Fibroblast of skin of left biceps (primary cell): ENCODE data around the gene UQCRC1.
A peak's percentile ranks its signal among the peaks of the same experiment; 100 is the strongest.

Experiments
- DNase-seq, 2 experiments: peaks; one replicate each; pipeline ENCODE4 v3.0.0-alpha.2; 2013; ENCODE audit warnings: low read depth in 2 of 2

Gene UQCRC1

DNA sequence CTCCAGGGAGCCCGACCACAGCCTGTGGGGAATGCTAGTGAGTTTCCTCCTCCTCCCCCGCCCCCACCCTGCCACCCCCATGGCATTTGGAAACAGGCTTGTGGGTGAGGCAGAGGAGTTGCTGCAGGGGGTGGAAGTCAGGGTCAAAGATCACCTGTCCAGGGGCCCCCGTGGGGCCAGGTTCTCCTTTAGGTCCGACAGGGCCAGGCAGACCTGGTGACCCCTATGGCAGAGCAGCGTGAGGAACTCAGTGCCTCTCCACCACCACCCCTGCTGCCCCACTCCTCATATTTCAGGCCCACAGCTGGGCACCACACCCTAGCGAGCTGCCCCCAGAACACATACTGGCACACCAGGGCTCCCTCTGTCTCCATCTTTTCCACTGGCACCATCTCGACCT, 36.9 kb downstream of the UQCRC1 start:
- DNase-seq: no peak

GRCh38 chr3:48571938-48572337, 37.5 kb downstream of the UQCRC1 start:
- DNase-seq: no peak

DNA sequence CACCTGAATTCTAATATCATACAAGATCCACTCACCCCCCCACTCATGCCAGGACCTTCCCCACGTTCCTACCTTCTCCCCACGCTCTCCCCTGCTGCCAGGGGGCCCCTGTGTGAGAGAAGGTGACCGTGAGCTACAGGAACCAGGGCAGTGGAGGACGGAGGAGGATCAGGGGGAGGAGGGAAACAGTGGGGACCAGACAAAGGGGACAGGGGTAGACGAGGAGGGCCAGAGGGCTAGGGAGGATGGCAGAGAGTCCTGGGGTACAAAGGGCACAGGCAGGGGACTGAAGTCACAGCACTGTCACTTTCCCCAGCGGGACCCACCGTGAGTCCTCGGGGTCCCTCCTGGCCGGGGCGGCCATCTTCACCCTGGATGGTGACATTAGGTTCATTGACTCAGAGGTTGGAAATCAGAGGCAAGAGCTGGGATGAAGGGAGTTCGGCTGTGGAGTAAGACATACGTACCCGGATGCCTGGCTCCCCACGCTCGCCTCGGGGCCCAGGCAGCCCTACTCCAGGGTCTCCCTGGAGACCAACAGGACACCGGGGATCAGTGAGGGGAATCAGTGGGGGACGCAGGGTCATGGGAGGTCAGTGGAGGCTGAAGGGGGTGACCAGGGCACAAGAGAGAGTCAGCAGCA, 39.5 kb downstream of the UQCRC1 start:
- no peak for DNase-seq

DNA sequence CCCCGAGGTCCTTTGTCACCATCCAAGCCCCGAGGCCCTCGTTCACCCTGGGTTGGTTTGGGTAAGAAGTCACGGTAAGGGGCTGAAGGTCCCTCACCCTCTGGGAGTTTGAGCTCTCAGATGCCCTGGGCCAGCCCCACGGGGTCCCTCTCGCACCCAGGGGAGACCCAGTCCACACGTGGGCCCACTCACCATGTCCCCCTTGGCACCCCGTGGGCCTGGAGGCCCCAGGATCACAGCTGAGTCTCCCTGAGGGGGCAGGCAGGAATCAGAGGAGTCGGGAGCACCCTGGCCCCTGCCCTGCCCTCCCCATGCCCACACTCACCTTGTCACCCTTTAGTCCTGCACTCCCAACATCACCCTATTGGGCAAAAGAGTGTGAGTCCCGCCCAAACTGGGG, 40.0 kb downstream of the UQCRC1 start:
- DNase-seq: no peak

- no peak for DNase-seq
These were observed 41.0 kb downstream of the UQCRC1 start for GRCh38 chr3:48568476-48568875.

DNA sequence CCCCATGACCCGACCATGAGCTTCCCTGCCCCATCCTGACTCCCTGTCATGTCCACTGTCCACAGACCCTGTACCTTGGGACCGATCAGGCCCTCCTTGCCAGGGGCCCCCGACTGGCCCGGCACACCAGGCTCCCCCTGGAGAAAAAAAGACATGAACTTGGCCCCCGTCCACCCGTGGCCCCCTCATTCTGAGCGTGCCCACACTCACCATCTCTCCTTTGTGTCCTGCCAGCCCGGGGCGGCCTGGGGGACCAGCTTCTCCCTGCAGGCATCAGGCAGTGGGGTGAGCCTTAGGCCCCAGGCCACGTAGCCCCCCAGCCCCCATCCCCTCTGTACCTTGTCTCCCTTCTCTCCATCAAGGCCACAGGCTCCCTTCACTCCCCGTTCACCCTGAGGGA, 41.9 kb downstream of the UQCRC1 start:
- no peak for DNase-seq

DNA sequence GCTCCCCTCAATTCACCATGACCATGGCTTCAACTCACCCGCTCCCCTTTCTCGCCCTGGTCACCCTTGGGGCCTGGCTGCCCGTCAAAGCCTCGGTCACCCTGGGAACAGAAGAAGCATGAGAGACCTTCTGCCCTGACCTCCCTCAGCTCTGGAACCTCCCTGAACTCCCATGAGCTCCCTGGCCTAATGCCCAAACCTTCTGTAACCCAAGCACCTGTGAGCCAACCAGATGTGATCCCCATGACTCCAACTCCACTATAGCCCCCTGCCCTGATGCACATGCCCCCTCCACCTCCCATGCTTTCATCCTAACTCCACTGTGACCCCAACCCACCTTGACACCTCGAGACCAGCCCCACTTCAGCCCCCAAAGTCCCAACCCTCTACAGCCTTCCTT, 42.4 kb downstream of the UQCRC1 start:
- no peak for DNase-seq

DNA sequence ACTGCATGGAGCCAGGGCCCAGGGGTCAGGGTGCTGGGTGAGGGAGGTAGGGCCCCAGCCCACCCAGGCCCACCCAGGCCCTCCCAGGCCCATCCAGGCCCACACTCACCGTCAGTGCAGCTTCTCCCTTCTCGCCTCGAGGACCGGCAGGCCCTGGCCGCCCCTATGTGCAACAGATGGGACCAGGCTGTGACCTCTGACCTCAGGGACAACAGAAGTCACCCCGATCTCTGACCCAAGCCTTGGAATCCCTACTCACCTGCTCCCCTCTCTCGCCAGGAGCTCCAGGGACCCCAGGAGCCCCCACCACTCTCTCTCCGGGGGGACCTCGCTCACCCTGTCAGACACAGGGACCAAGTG, 43.1 kb downstream of the UQCRC1 start:
- no peak for DNase-seq

GRCh38 chr3:48565591-48566400, 43.6 kb downstream of the UQCRC1 start:
- DNase-seq: no peak

DNA sequence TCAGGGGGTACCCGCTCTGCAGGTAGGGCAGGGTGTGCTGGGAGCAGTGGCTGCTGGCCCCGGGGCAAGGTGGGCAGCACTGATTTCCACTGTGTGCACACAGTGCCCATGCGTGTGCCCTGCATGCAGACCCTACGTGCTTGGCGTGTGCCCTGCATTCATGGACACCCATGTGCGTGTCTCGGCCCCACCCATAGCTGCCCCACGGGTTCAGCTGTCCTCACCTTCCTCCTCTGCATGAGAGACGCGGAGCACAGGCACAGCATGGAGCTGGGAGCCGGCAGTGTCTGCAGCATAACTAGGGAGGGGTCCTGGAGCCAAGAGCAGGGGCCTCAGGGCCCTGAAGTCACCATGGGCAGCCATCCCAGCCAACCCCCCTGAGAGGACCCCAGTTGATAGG, 44.3 kb downstream of the UQCRC1 start:
- DNase-seq: no peak

DNA sequence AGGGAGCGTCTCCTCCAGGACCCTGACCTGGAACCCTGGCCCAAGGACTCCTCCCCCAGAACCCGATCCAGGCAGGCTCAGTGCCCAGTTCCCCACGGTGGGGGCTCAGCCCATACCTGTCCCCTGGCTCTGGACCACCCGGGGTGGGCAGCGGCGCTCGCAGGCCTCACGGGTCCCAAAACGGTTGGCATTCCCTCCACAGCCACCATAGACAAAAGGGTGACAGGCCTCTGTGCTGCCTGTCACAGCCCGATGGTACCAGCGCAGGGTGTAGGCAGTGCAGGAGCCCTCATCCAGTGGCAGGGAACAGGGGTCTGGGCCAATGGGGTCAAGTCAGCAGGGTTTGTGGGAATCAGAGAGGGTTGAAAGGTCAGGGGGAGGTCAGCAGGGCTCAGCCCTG, 44.8 kb downstream of the UQCRC1 start:
- no peak for DNase-seq

- DNase-seq: no peak
These were observed 45.4 kb downstream of the UQCRC1 start for GRCh38 chr3:48564022-48564421.

DNA sequence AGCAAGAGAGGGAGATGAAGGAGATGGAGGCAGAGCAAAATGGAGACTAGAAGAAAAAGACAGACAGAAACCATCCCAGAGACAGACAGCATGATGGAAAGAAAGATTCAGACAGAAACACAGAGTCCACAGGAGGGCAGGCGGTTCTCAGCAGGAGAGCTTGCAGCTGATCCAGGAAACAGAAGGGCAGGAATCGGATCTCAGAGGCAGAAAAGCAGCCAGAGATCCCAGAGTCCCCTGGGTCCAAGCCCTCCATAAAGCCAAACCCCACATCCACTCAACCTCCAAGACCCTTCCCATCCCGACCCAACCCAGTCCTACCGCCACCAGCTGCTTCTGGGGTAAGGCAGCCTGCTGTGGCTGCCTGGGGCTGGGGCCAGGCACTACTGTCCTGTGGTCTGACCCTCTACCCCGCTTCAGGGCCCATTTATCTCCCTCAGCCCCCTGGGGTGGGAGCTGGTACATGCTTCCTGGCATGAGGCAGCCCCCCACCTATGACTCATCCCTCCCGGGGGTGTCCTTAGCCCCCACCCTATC, 46.0 kb downstream of the UQCRC1 start, which contains the start of gene UCN2:
Gene UCN2, minus strand, starts transcription at position 400 of the 537 bp plus-strand sequence. CDS start 657 bp downstream, outside the sequence.
- DNase-seq: no peak

DNA sequence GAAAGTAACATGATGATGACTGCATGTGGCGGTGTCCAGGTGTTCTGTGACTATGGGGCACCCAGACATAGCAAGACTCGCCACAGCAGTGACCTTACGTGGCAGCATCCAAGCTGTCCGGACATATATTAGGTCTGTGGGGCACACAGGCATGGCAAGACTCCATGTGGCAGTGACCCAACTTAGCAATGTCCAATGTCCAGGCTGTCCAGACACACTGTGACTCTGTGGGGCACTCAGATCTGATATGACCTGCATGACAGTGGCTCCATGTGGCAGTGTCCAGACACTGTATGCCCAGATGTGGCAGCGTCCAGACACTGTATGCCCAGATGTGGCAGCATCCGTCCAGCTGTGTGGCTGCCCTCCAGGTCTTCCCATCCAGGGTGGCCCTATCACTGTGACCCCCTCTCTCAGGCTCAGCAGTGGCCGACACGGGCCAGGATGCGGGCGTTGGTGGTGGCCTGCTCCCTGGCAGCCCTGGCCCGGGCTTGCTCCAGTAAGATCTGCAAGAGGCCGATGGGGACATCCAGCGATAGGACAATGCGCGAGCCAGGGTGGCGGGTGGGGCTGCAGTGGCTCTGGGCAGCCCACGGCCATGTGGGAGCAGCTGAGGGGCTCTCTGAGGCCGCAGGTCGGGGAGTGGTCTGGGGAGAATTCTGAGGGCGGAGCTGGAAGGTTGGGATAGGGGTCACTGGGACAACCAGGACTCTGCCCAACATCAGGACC, 46.9 kb downstream of the UQCRC1 start:
- no peak for DNase-seq

DNA sequence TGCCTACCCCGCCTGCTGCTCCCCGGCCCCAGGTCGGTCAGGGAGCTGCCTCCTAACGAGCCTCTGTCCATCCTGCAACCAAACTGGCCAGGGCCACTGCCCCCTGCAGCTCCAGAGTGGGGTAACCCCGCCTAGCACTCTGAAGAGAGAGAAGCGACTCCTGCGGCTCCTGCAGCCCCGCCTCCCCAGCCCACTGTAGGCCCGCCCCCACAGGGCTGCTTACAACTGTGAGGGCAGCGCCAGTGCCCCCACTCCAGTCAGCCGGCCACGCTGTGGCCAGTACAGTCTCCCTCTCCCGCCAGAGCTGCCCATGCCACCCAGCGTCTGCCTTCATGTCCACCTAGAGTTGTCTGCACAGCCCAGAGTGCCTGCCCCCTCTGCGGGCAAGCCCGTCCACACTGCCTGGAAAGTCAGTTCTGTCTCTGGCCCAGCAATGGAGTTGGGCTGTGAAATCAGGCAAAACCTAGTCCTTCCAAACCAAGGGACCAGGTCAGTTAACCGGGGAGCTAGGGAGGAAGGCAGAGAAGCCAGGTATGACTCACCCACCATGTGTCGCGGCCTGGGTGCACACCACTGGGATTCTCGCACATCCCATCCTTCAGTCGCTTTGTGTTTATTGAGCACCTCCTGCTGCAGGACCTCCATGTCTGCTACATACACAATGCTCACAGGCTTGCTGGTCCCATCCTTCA, 48.3 kb downstream of the UQCRC1 start:
- no peak for DNase-seq

- DNase-seq: no peak
These were observed 48.8 kb downstream of the UQCRC1 start for GRCh38 chr3:48560648-48561018.

DNA sequence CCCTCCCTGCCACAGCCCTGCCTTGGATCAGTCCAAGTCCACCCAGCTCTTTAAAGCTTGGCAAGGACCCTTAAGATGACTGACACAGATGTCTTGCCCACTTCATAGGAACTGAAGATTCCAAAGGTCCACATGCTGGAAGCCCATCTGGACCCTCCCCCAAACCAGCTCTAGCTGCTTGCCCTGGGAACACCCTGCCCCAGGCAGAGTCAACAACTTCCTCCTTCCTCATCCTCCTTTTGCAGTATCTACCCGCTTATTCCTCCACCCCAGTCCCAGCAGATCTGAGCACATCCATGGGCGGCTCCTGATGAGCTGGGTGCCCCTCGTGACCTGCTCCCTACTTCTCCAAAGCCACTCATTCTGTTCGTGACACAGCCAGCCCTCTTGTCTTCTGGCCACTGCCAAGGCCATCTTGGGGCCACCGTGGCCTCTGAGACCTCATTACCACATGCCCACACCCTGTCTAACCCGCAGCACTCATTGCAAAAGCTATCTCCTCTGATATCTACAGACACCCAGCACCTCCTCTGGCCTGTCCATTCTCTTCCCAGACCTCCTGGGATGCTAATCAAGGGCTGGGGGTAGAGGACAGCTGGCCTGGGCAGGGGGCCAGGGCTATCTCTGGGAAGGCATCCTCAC, 50.8 kb downstream of the UQCRC1 start:
- DNase-seq: no peak

DNA sequence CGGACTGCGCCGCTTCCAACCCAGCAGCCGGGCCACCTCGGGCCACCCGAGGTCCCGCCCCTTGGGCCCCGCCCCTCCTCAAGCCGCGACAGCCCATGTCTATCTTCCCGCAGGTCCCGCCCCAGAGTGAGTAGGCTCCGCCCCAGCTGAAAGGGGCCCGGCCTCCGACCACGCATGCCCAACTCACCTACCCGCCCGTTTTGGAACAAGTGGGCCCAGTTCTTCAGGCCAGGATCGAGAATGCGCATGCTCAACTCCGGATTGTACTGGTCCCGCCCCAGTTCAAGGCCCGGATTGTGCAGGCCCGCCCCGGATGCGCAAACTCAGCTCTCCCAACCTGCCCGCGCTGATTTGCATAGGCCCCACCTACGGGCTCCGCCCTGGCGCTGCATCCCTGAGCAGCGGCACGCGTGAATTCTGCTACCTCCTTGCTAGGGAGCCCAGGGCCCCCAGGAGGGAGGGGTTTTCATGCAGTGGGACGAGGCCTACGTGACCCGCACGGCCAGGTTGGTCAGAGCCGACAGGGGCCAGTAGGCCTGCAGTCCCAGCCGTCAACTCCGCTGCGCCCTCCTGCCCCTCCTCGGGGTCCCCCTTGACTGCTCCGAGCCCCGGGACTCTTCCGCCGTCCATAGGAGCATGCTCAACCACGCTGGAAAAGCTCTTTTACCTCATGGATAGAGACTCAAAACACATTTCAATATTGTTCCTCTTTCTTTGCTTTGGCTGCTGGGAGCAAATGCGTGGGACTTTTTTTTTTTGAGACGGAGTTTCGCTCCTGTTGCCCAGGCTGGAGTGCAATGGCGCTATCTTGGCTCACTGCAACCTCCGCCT, 52.4 kb downstream of the UQCRC1 start, which contains the start of gene PFKFB4:
Gene PFKFB4, minus strand, starts transcription at position 8 of the 831 bp plus-strand sequence. CDS start 26 bp downstream, outside the sequence.
- DNase-seq: peak; percentile 97 to 98

GRCh38 chr3:48555949-48556795, 53.3 kb downstream of the UQCRC1 start:
- DNase-seq: no peak
